ENCODE data around the gene AGPAT4.

- TF ChIP-seq EP300 (IDR thresholded peaks at IDR 0.05): no peak
- no peak for TF ChIP-seq POLR2A (IDR thresholded peaks at IDR 0.05)
Observed at GRCh38 chr6:161101517-161101916, 172.3 kb downstream of the AGPAT4 start.
